OCI-LY1 (cell line): ENCODE data around the gene ALLC.

Source experiments
- H2AFZ ChIP-seq: fragments of 200-600 bp; sonication (generic), shearing (Covaris generic); 2 replicates; pipeline ENCODE4 v1.6.0; 2014; ENCODE audit warnings: antibody characterized with exemption, mild to moderate bottlenecking, low read length
- H3F3A ChIP-seq: fragments of 200-600 bp; sonication (generic), shearing (Covaris generic); 2 replicates; pipeline ENCODE4 v1.6.0; 2014; ENCODE audit warnings: mild to moderate bottlenecking, antibody characterized with exemption, low read length, moderate library complexity; ENCODE audit not compliant: insufficient read depth
- H3K27ac ChIP-seq: fragments of 200-600 bp; sonication (generic); 2 replicates; pipeline ENCODE4 v1.5.1; 2014; ENCODE audit warnings: low read length, mixed run types, mild to moderate bottlenecking, low read depth; ENCODE audit not compliant: poor library complexity, severe bottlenecking
- H3K27me3 ChIP-seq: fragments of 200-600 bp; sonication (generic); 2 replicates; pipeline ENCODE4 v1.6.0; 2014; ENCODE audit warnings: antibody characterized with exemption, mild to moderate bottlenecking, low read length, moderate library complexity; ENCODE audit not compliant: insufficient read depth
- H3K36me3 ChIP-seq: fragments of 200-600 bp; sonication (generic); 2 replicates; pipeline ENCODE4 v1.6.1; 2014; ENCODE audit warnings: mild to moderate bottlenecking, antibody characterized with exemption, low read length, moderate library complexity, mixed read lengths; ENCODE audit not compliant: insufficient read depth
- H3K4me1 ChIP-seq: fragments of 200-600 bp; sonication (generic); 2 replicates; pipeline ENCODE4 v1.5.1; 2014; ENCODE audit warnings: mild to moderate bottlenecking, low read length, moderate library complexity; ENCODE audit not compliant: insufficient read depth, severe bottlenecking
- H3K4me2 ChIP-seq: fragments of 200-600 bp; sonication (generic), shearing (Covaris generic); 2 replicates; pipeline ENCODE4 v1.6.1; 2014; ENCODE audit warnings: low read length
- H3K4me3 ChIP-seq: fragments of 200-600 bp; sonication (generic); 2 replicates; pipeline ENCODE4 v1.5.1; 2014; ENCODE audit warnings: low read length, low read depth, mild to moderate bottlenecking, mixed read lengths; ENCODE audit not compliant: poor library complexity, severe bottlenecking
- H3K79me2 ChIP-seq: fragments of 200-600 bp; shearing (Covaris generic); 2 replicates; pipeline ENCODE4 v1.6.1; 2016; ENCODE audit warnings: mixed run types, low read length, mixed read lengths; ENCODE audit not compliant: insufficient read depth
- H3K9ac ChIP-seq: fragments of 200-600 bp; sonication (generic), shearing (Covaris generic); 2 replicates; pipeline ENCODE4 v1.6.1; 2014; ENCODE audit warnings: mild to moderate bottlenecking, low read length, mixed read lengths
- H3K9me2 ChIP-seq: fragments of 200-600 bp; sonication (generic), shearing (Covaris generic); 2 replicates; pipeline ENCODE4 v1.6.1; 2014; ENCODE audit warnings: low read depth, mild to moderate bottlenecking, low read length, mixed read lengths
- H3K9me3 ChIP-seq: fragments of 200-600 bp; shearing (Covaris generic); 2 replicates; pipeline ENCODE4 v1.6.1; 2014; ENCODE audit warnings: low read length, mixed read lengths
- H4K20me1 ChIP-seq: fragments of 200-600 bp; sonication (generic), shearing (Covaris generic); 2 replicates; pipeline ENCODE4 v1.6.0; 2016; ENCODE audit warnings: mild to moderate bottlenecking, low read length; ENCODE audit not compliant: insufficient read depth
- EZH2 ChIP-seq: fragments of 200-600 bp; sonication (generic), shearing (Covaris generic); IDR thresholded peaks from 2 replicates; pipeline ENCODE4 v1.8.0; 2017; ENCODE audit warnings: borderline replicate concordance, mixed run types, mild to moderate bottlenecking, antibody characterized with exemption, low read length, moderate library complexity, mixed read lengths
- TF ChIP-seq, protein P1 (sequence below): fragments of 200-600 bp; sonication (generic), shearing (Covaris generic); IDR thresholded peaks from 2 replicates; pipeline ENCODE4 v1.5.1; 2017; ENCODE audit warnings: mild to moderate bottlenecking, antibody characterized with exemption, low read length, moderate library complexity, mixed read lengths

Gene ALLC

DNA sequence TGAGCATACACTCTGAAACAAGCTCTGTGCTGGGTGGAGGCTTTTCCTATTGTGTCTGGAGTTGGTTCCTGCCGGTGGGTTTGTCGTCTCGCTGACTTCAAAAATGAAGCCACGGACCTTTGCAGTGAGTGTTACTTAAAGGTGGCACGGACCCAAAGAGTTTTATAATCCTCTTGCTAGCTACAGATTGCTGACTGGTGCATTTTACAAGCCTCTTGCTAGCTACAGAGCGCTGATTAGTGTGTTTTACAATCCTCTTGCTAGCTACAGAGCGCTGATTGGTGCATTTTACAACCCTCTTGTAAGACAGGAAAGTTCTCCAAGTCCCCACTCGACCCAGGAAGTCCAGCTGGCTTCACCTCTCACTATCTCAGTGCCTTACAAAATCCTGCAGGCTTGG, 60.7 kb downstream of the ALLC start:
- H3K9ac ChIP-seq = no peak overlapping the region
- TF ChIP-seq EZH2 = no peak
- TF ChIP-seq, protein P1, sequence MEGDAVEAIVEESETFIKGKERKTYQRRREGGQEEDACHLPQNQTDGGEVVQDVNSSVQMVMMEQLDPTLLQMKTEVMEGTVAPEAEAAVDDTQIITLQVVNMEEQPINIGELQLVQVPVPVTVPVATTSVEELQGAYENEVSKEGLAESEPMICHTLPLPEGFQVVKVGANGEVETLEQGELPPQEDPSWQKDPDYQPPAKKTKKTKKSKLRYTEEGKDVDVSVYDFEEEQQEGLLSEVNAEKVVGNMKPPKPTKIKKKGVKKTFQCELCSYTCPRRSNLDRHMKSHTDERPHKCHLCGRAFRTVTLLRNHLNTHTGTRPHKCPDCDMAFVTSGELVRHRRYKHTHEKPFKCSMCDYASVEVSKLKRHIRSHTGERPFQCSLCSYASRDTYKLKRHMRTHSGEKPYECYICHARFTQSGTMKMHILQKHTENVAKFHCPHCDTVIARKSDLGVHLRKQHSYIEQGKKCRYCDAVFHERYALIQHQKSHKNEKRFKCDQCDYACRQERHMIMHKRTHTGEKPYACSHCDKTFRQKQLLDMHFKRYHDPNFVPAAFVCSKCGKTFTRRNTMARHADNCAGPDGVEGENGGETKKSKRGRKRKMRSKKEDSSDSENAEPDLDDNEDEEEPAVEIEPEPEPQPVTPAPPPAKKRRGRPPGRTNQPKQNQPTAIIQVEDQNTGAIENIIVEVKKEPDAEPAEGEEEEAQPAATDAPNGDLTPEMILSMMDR = no peak
- no peaks in the 10 kb centered on the region for H3F3A ChIP-seq
- H3K79me2 ChIP-seq = no peaks in the 10 kb centered on the region
- no peak overlapping the region for H3K4me2 ChIP-seq
- no peaks in the 10 kb centered on the region for H3K27me3 ChIP-seq
- no peak overlapping the region for H3K4me3 ChIP-seq
- H3K9me2 ChIP-seq = no peaks in the 10 kb centered on the region
- H3K36me3 ChIP-seq = no peaks in the 10 kb centered on the region
- H3K9me3 ChIP-seq = peaks cover 2% of the 10 kb centered on the region; the same call in 1 of the 2 replicates
- no peak overlapping the region for H3K27ac ChIP-seq
- no peaks in the 10 kb centered on the region for H3K4me1 ChIP-seq
- no peaks in the 10 kb centered on the region for H4K20me1 ChIP-seq
- no peak overlapping the region for H2AFZ ChIP-seq

DNA sequence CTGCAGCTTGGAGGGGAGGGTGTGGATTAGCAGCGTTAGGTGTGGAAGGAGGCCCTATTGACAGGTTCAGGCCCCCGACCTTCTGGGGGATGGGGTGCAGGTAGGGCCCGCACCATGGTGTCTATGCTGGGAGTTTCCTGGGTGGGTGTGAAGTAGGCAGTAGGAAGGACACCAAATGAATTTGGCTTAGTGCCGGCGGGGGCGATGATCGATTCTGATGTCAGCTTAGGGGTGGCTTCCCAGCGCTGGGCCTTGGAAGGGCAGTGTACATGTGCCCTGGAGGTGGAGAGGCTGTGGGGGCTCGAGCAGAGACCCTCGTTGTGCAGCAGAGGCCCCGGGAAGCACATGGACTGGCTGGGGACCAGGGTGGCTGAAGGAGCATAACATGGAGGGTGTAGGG, 67.0 kb downstream of the ALLC start:
- TF ChIP-seq, protein P1 = no peak
- no peak for TF ChIP-seq EZH2
- H3K36me3 ChIP-seq = no peaks in the 10 kb centered on the region
- no peaks in the 10 kb centered on the region for H3K4me1 ChIP-seq
- no peaks in the 10 kb centered on the region for H3K79me2 ChIP-seq
- H3K27ac ChIP-seq = no peak overlapping the region
- H3K9me2 ChIP-seq = no peaks in the 10 kb centered on the region
- H2AFZ ChIP-seq = no peak overlapping the region
- H3K9ac ChIP-seq = no peak overlapping the region
- H3K27me3 ChIP-seq = no peaks in the 10 kb centered on the region; the same call in 1 of the 2 replicates
- H4K20me1 ChIP-seq = no peaks in the 10 kb centered on the region
- no peaks in the 10 kb centered on the region for H3F3A ChIP-seq
- no peak overlapping the region for H3K4me3 ChIP-seq
- no peak overlapping the region for H3K4me2 ChIP-seq
- H3K9me3 ChIP-seq = peaks cover 2% of the 10 kb centered on the region; the same call in 1 of the 2 replicates

DNA sequence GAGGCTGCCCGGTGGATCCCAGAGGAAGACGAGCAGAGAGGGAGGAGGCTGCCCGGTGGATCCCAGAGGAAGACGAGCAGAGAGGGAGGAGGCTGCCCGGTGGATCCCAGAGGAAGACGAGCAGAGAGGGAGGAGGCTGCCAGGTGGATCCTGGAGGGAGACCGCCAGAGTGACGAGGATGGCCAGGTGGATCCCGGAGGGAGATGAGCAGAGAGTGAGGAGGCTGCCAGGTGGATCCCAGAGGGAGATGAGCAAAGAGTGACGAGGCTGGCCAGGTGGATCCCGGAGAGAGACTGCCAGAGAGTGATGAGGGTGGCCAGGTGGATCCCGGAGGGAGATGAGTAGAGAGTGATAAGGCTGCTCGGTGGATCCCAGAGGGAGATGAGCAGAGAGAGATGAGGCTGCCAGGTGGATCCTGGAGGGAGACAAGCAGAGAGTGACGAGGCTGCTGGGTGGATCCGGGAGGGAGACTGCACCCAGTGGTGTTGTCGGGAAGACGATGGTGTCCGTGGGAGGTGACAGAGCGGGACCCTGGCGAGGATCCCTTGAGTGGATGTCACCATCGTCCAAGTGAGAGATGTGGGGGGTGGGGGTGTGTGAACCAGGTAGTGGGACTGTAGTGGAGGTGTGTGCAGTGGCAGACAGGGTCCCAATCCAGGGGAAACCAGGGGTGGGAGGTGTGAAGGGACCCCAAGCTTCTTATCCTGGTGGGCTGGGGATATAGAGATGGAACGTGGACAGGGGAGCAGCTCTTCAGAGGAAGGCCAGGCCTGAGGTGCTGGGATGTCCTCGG, 67.7 kb downstream of the ALLC start:
- H3K9ac ChIP-seq = no peak overlapping the region
- no peaks in the 10 kb centered on the region; the same call in 1 of the 2 replicates for H3K27me3 ChIP-seq
- H3K79me2 ChIP-seq = no peaks in the 10 kb centered on the region
- no peaks in the 10 kb centered on the region for H3F3A ChIP-seq
- no peaks in the 10 kb centered on the region for H3K4me1 ChIP-seq
- no peaks in the 10 kb centered on the region for H3K9me2 ChIP-seq
- H3K36me3 ChIP-seq = no peaks in the 10 kb centered on the region
- H2AFZ ChIP-seq = no peak overlapping the region
- no peak overlapping the region for H3K4me2 ChIP-seq
- no peak overlapping the region for H3K27ac ChIP-seq
- peaks cover 2% of the 10 kb centered on the region; the same call in 1 of the 2 replicates for H3K9me3 ChIP-seq
- no peak for TF ChIP-seq EZH2
- TF ChIP-seq, protein P1 = no peak
- H3K4me3 ChIP-seq = no peak overlapping the region
- H4K20me1 ChIP-seq = no peaks in the 10 kb centered on the region
